ENCODE data around the gene E2F2. TPM values are rescaled to one million over a fixed set of nuclear protein-coding genes. Genes with fewer than 3 reads are reported as not detected.

The E2F2 gene
- total RNA-seq, 1 experiment from 2014 or later, result 46.1 TPM

- TSS peak; percentile 25 for BruUV-seq (replicated peaks)
- no peaks in the 10 kb centered on the region for H3K9me3 ChIP-seq (ENCODE audit: low read depth, low read length, poor library complexity, severe bottlenecking)
Observed at GRCh38 chr1:23559985-23560741, 29.1 kb upstream of the E2F2 start.

GRCh38 chr1:23559136-23559984 lies 28.3 kb upstream of the E2F2 start, which contains the start of gene ID3:
Gene ID3, minus strand, starts transcription at chr1:23559501. Its CDS starts 75 bp downstream, at chr1:23559426.
- intact Hi-C loops (cut with micrococcal nuclease; ENCODE audit: unreplicated experiment), result loop anchor here (5.0 kb wide), 1 partner anchor 38 kb away; no protein-coding TSS in a partner anchor
- H3K36me3 ChIP-seq (ENCODE audit: insufficient read depth, low read length, poor library complexity, severe bottlenecking), result peaks cover 12% of the 10 kb centered on the region
- peak; percentile 99 for DNase-seq (ENCODE audit: low spot score)
- CTCF ChIA-PET, result interaction anchor here (0.6 to 1.1 kb wide), 2 partner anchors 22 to 78 kb away, joined by 4 to 9 read pairs; no protein-coding TSS in a partner anchor
- H3K4me1 ChIP-seq (ENCODE audit: insufficient read depth, low read length, poor library complexity, severe bottlenecking), result peaks cover 70% of the 10 kb centered on the region
- no peaks in the 10 kb centered on the region for H3K27me3 ChIP-seq (replicated peaks; ENCODE audit: insufficient read depth, low read depth, low read length, poor library complexity)
- H3K9me3 ChIP-seq (ENCODE audit: low read depth, low read length, poor library complexity, severe bottlenecking), result no peaks in the 10 kb centered on the region
- BruUV-seq (replicated peaks), result TSS peak; percentile 80
- H3K4me3 ChIP-seq (ENCODE audit: low read depth, low read length, poor library complexity, severe bottlenecking), result peak within 1 kb of the TSS; percentile 75
- TF ChIP-seq CTCF (conservative IDR thresholded peaks at IDR 0.05; ENCODE audit: low read depth, low read length), result no peak
- TF ChIP-seq EZH2 (IDR thresholded peaks at IDR 0.05; ENCODE audit: borderline replicate concordance, low read depth, low read length, poor library complexity, severe bottlenecking), result no peak
- peak within 1 kb of the TSS; percentile 99 for H3K27ac ChIP-seq (ENCODE audit: low read depth, low read length, poor library complexity, severe bottlenecking)
- POLR2A ChIA-PET (ENCODE audit: low non-redundant PET), result interaction anchor here (0.8 kb wide), 1 partner anchor 718 kb away, joined by 5 read pairs; no protein-coding TSS in a partner anchor

More at GRCh38 chr1:23559985-23560741, 29.1 kb upstream of the E2F2 start:
- Histone ChIP-seq H3K36me3 (ENCODE audit: insufficient read depth, low read length, poor library complexity, severe bottlenecking) (peaks cover 12% of the 10 kb centered on the region), H3K4me3 (ENCODE audit: low read depth, low read length, poor library complexity, severe bottlenecking) (peak overlapping the region; percentile 75), H3K4me1 (ENCODE audit: insufficient read depth, low read length, poor library complexity, severe bottlenecking) (peaks cover 70% of the 10 kb centered on the region), H3K27ac (ENCODE audit: low read depth, low read length, poor library complexity, severe bottlenecking) (peak overlapping the region; percentile 99), H3K27me3 (replicated peaks; ENCODE audit: insufficient read depth, low read depth, low read length, poor library complexity) (no peaks in the 10 kb centered on the region)
- intact Hi-C loops (cut with micrococcal nuclease; ENCODE audit: unreplicated experiment), result loop anchor here (5.0 kb wide), 1 partner anchor 37 kb away; no protein-coding TSS in a partner anchor
- POLR2A ChIA-PET (ENCODE audit: low non-redundant PET), result interaction anchor here (0.8 kb wide), 1 partner anchor 717 kb away, joined by 5 read pairs; no protein-coding TSS in a partner anchor
- DNase-seq (ENCODE audit: low spot score), result no peak
- CTCF ChIA-PET, result interaction anchor here (0.6 to 1.1 kb wide), 2 partner anchors 22 to 77 kb away, joined by 4 to 9 read pairs; no protein-coding TSS in a partner anchor
- TF ChIP-seq CTCF (conservative IDR thresholded peaks at IDR 0.05; ENCODE audit: low read depth, low read length) (no peak), EZH2 (IDR thresholded peaks at IDR 0.05; ENCODE audit: borderline replicate concordance, low read depth, low read length, poor library complexity, severe bottlenecking) (no peak)

GRCh38 chr1:23558872-23559135 lies 27.8 kb upstream of the E2F2 start:
- Histone ChIP-seq H3K36me3 (ENCODE audit: insufficient read depth, low read length, poor library complexity, severe bottlenecking) (peaks cover 12% of the 10 kb centered on the region), H3K27ac (ENCODE audit: low read depth, low read length, poor library complexity, severe bottlenecking) (peak overlapping the region; percentile 99), H3K4me1 (ENCODE audit: insufficient read depth, low read length, poor library complexity, severe bottlenecking) (peaks cover 72% of the 10 kb centered on the region), H3K4me3 (ENCODE audit: low read depth, low read length, poor library complexity, severe bottlenecking) (peak overlapping the region; percentile 75), H3K9me3 (ENCODE audit: low read depth, low read length, poor library complexity, severe bottlenecking) (no peaks in the 10 kb centered on the region), H3K27me3 (replicated peaks; ENCODE audit: insufficient read depth, low read depth, low read length, poor library complexity) (no peaks in the 10 kb centered on the region)
- intact Hi-C loops (cut with micrococcal nuclease; ENCODE audit: unreplicated experiment), result loop anchor here (5.0 kb wide), 1 partner anchor 38 kb away; no protein-coding TSS in a partner anchor
- no TSS peak for BruUV-seq (replicated peaks)
- TF ChIP-seq CTCF (conservative IDR thresholded peaks at IDR 0.05; ENCODE audit: low read depth, low read length) (no peak), EZH2 (IDR thresholded peaks at IDR 0.05; ENCODE audit: borderline replicate concordance, low read depth, low read length, poor library complexity, severe bottlenecking) (no peak)
- ChIA-PET POLR2A (ENCODE audit: low non-redundant PET) (no interaction called here), CTCF (interaction anchor here (1.1 kb wide), 1 partner anchor 78 kb away, joined by 4 read pairs; no protein-coding TSS in a partner anchor)
- peak; percentile 50 for DNase-seq (ENCODE audit: low spot score)

Measured in A673 (cell line).